Ascending aorta (tissue), 2 donors: ENCODE measurements around the gene CYP2B6. TPM values are rescaled to one million over a fixed set of nuclear protein-coding genes. Genes with fewer than 3 reads are reported as not detected.
"Not testable (repeated sequence)": the region's sequence is repeated elsewhere in the genome, so short reads cannot be mapped to it uniquely, and the experiment has no call there.

Experiments used
- DNase-seq, 2 donors: peaks; one replicate each; pipeline ENCODE4 v3.0.0-alpha.2; 2019; ENCODE audit warnings: low spot score in 2 of 2
- H3K27ac ChIP-seq, 2 donors: fragments of 200-600 bp; sonication (generic); one replicate each; pipeline ENCODE4 v1.5.1; 2016 to 2017; ENCODE audit warnings: mild to moderate bottlenecking in 1 of 2
- H3K27me3 ChIP-seq: fragments of 200-600 bp; sonication (generic); one replicate; pipeline ENCODE4 v1.5.1; 2017
- H3K36me3 ChIP-seq, 2 donors: fragments of 200-600 bp; sonication (generic); one replicate each; pipeline ENCODE4 v1.5.1; 2016
- H3K4me1 ChIP-seq, 2 donors: fragments of 200-600 bp; sonication (generic); one replicate each; pipeline ENCODE4 v1.5.1; 2016 to 2017; ENCODE audit warnings: mild to moderate bottlenecking in 1 of 2
- H3K4me3 ChIP-seq, 2 donors: fragments of 200-600 bp; sonication (generic); one replicate each; pipeline ENCODE4 v1.5.1; 2016 to 2017; ENCODE audit warnings: mild to moderate bottlenecking in 1 of 2
- H3K9me3 ChIP-seq, 2 donors: fragments of 200-600 bp; sonication (generic); one replicate each; pipeline ENCODE4 v1.5.1; 2016
- CTCF ChIP-seq, 3 experiments: fragments of 200-600 bp in 2 of 3; fragments of 450-650 bp in 1 of 3; sonication (generic) in 2 of 3; IDR thresholded peaks; one replicate each; pipeline ENCODE4 v1.5.1; 2016 to 2019; ENCODE audit warnings: antibody characterized with exemption in 3 of 3, mild to moderate bottlenecking in 1 of 3, moderate library complexity in 1 of 3
- intact Hi-C: fragments of 100-400 bp; cut with DNase I; formaldehyde crosslinking; loops from one replicate; pipeline ENCODE4 v1.15.1; 2023
- total RNA-seq: library from RNA; depleted of rRNA; stranded (reverse); fragments of >200 nt; gene quantifications from one replicate; pipeline ENCODE4 v1.1.0, GENCODE V29; 2016

CYP2B6 gene
- total RNA-seq, 1 donor from 2014 or later, result not detected

DNA sequence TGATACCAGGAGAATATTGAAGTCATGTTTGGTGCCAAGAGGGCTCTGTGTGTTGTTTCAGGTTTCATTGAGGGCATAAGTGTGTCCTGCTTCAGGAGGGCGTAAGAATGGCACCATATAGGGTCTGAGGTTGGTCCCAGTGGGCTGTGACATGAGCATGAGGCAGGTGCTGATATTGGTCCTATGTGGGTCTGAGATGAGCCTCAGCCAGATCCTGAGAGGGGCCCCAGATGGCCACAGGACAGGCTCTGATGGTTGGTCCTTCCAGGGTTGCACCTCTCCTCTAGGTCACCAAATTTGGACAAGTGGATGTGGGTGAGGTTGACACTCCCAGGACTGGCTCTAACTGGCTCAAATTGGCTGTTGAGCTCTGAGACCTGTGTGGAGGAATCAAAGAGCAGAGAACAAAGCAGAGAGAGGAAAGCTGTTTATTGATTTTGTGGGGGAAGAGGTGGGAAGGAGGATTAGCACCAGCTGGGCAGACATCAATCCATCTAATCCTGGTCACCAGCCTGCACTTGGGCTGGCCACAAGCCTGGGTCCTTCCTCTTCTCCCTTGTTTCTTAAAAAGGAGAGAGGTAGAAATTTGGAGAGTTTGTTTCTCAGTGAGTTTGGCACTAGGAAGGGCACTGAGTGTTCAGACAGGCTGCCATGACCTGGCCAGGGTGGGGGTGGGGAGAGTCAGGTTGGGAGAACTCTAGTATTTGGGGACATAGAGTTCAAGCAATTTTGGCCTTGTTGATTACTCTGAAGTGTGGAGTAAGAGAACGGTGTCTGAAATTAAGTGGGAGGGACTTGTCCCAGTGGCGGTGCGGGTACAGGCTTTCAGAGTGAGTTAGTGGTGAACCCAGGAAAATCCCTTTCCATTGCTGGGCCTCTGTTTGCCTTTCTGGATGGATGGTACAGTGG lies 38.7 kb downstream of the CYP2B6 start:
- no peaks in the 10 kb centered on the region for H3K9me3 ChIP-seq
- no peaks in the 10 kb centered on the region for H3K4me1 ChIP-seq
- no peak overlapping the region for H3K27ac ChIP-seq
- H3K27me3 ChIP-seq, result no peaks in the 10 kb centered on the region
- intact Hi-C loops, result no loop called here
- DNase-seq, result no peak
- no peaks in the 10 kb centered on the region for H3K36me3 ChIP-seq
- no peak overlapping the region for H3K4me3 ChIP-seq
- TF ChIP-seq CTCF (IDR thresholded peaks at IDR 0.05), result no peak

DNA sequence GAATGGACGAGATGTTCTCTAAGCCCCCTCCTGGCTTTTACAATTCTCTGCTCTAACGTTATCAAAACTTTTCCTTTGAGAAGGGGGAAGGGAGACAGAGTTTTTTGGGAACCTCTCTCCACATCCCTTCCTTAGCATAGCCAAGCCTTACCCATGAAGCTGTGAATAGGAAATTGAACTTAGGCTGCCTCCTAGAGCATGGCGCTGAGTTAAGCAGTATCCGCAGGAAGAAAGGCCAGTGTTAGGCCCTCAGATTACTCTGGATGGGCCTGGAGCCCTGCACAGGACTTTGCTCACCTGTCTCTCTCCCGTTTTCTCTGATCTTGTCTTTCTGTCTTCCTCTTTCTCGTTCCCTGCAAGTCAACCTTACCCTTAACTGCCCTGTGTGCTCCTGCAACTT lies 39.6 kb downstream of the CYP2B6 start:
- no peak overlapping the region for H3K4me3 ChIP-seq
- no peak overlapping the region for H3K27ac ChIP-seq
- H3K36me3 ChIP-seq, result no peaks in the 10 kb centered on the region
- H3K27me3 ChIP-seq, result no peaks in the 10 kb centered on the region
- DNase-seq, result no peak
- H3K4me1 ChIP-seq, result no peaks in the 10 kb centered on the region
- TF ChIP-seq CTCF (IDR thresholded peaks at IDR 0.05), result no peak
- intact Hi-C loops, result no loop called here
- no peaks in the 10 kb centered on the region for H3K9me3 ChIP-seq

DNA sequence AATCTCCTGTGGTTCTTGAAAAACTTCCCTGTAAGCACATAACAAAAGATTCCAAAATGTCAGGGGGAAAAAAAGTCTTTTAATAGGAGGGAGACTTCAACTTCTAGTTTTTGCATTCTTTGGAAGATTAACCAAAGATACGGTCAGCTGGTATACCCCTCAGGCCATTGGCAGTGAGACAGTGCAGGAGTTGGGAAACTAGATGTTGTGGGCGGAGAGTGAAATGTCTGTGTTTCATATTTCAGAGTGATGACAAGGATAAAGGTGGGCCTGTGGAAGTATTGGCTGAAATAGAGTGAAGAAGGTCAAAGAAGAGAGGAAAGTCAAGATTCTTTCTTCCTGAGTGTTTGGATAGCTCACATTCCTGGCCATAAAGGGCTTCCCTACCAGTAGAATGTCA lies 40.8 kb downstream of the CYP2B6 start:
- Histone ChIP-seq H3K27ac (no peak overlapping the region), H3K4me1 (no peaks in the 10 kb centered on the region), H3K36me3 (no peaks in the 10 kb centered on the region), H3K9me3 (no peaks in the 10 kb centered on the region), H3K27me3 (no peaks in the 10 kb centered on the region), H3K4me3 (no peak overlapping the region)
- intact Hi-C loops, result no loop called here
- TF ChIP-seq CTCF (IDR thresholded peaks at IDR 0.05), result no peak
- DNase-seq, result no peak

DNA sequence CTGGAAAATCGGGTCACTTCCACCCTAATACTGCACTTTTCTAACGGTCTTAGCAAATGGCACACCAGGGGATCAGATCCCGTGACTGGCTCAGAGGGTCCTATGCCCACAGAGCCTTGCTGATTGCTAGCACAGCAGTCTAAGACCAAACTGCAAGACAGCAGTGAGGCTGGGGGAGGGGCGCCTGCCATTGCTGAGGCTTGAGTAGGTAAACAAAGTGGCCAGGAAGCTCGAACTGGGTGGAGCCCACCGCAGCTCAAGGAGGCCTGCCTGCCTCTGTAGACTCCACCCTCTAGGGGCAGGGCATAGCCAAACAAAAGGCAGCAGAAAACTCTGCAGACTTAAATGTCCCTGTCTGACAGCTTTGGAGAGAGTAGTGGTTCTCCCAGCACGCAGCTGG lies 42.2 kb downstream of the CYP2B6 start:
- H3K27me3 ChIP-seq, intact Hi-C loops, H3K36me3 ChIP-seq, H3K9me3 ChIP-seq, DNase-seq, H3K27ac ChIP-seq, H3K4me3 ChIP-seq, H3K4me1 ChIP-seq: not testable (repeated sequence)

DNA sequence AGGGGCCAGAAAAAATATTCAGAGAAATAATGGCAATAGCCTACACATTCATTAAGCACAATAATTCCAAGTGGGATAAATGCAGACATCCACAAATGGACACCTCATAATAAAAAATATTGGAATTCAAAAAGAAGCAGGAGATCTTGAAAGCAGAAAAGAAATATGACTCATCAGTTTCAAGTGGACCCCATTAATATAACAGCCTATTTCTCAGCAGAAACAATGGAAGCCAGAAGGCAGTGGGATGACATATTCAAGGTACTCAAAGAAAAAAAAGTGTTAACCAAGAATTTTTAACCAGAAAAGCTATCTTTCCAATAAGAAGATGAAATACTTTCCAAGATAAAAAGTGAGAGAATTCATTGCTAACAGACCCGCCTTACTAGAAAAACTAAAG lies 48.7 kb downstream of the CYP2B6 start:
- H3K36me3 ChIP-seq, result no peaks in the 10 kb centered on the region
- no peaks in the 10 kb centered on the region for H3K27me3 ChIP-seq
- intact Hi-C loops, result no loop called here
- no peak overlapping the region for H3K4me3 ChIP-seq
- H3K4me1 ChIP-seq, result no peaks in the 10 kb centered on the region
- no peak for TF ChIP-seq CTCF (IDR thresholded peaks at IDR 0.05)
- H3K27ac ChIP-seq, result no peak overlapping the region
- DNase-seq, result no peak
- H3K9me3 ChIP-seq, result no peaks in the 10 kb centered on the region

DNA sequence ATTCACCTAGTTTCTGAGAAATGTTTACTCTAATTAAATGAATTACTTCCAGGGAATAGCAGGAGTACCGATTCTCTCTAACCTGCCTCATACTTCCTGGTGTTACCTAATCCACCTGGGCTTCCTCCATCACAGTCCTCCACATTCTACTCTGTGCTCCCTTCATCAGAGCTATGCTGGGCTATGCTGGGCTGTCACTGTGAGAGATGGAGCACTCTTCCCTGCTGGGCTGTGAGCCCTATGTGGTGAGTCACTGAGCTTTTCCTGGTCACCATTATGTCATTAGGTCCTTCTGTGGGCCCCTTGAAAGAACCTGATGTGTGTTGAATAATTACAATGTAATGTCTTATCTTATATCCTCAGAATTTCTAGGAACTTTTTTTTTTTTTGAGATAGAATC lies 54.0 kb downstream of the CYP2B6 start:
- H3K27me3 ChIP-seq, H3K36me3 ChIP-seq, H3K27ac ChIP-seq, DNase-seq, H3K4me1 ChIP-seq, H3K9me3 ChIP-seq, H3K4me3 ChIP-seq, intact Hi-C loops: not testable (repeated sequence)
